ENCODE data around the gene ANKRD22. TPM values are rescaled to one million over a fixed set of nuclear protein-coding genes. Genes with fewer than 3 reads are reported as not detected.
"Not testable (repeated sequence)": the region's sequence is repeated elsewhere in the genome, so short reads cannot be mapped to it uniquely, and the experiment has no call there.

The ANKRD22 gene
- total RNA-seq, 3 donors from 2014 or later, result 0.24 TPM; not detected in 2

DNA sequence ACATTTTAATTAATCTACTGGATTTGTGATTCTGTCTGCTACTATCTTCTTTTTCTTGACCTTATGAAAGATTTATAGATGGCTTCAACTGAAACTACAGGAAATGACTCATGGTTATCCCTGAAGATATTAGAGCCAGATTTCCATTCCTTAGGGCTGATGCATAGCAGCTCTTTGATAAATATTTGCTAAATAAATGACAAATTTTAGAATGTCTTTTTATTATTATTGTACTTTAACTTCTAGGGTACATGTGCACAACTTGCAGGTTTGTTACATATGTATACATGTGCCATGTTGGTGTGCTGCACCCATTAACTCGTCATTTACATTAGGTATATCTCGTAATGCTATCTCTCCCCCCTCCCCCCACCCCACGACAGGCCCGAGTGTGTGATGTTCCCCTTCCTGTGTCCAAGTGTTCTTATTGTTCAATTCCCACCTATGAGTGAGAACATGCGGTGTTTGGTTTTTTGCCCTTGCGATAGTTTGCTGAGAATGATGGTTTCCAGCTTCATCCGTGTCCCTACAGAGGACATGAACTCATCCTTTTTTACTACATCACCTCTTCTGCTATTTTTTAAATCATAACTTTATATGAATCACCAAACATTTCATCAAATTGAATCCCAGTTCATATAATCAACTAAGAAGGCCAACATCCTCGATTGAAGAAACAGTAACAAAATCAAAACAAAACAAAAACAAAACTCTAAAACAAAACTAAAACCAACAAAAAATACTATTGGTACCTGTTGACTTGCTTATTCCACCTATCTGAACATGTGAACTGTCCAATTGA, 31.2 kb upstream of the ANKRD22 start:
- ATAC-seq; H3K9me3 Mint-ChIP-seq; H3K36me3 Mint-ChIP-seq (ENCODE audit: insufficient read depth); DNase-seq; H3K27me3 Mint-ChIP-seq (ENCODE audit: low read depth): not testable (repeated sequence)
- Mint-ChIP-seq H3K4me3 (peak overlapping the region; percentile 95), H3K4me1 (ENCODE audit: low read depth) (peaks cover 80% of the 10 kb centered on the region)

DNA sequence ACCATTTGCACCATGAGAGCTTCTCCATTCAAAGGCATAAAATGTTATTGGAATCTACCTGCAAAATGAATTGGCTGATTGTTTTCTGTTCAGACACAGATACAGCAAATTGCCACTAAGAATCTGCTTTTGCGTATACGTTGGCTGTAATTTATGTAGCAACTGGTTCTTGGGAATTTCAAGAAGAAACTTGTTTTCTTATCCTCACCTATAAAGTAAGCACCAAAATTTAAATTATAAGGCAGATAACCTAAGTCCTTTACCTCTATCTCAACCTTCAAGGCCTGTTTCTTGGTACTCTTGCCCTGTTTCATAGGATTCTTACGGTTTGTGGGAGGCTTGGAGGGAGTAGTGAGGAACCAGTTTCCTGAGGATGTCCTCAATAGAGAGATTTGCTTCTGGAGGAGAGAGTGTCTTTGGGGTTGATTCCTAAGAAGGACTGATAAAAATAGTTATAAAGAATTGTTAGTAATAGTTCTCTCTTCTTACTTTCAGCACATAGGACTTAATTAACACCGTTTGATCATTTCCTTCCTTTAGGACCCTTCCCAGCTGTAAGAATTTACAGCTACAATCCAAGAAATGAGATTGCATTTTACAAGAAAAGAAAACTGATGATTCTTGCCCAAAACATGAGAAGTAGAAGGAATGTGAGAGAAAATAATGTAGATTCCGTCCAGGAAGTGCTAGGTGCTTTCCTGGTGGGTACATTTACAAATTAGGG, 30.4 kb upstream of the ANKRD22 start:
- Mint-ChIP-seq H3K36me3 (ENCODE audit: insufficient read depth) (no peaks in the 10 kb centered on the region), H3K4me1 (ENCODE audit: low read depth) (peaks cover 75% of the 10 kb centered on the region), H3K27me3 (ENCODE audit: low read depth) (no peaks in the 10 kb centered on the region), H3K4me3 (peak overlapping the region; percentile 95), H3K9me3 (no peaks in the 10 kb centered on the region)
- ATAC-seq, result no peak
- DNase-seq, result no peak

DNA sequence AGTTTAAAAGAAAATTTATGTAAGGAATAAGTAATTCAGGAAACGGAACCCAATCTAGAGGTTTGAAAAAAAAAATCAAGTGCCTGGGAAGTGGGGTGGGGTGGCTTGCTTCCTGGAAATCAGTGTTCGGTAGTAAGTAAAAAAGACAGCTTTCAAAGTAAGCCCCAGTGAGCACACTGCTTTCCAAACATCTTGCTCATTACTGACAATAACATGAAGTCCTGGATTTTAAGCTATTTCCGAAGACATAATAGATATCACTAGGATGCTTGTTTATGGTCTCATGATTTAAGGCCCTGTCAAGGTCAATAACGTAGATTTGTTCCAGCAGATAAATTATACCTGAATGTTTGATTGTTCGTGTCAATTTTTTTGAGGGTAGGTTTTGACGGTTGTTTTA, 29.7 kb upstream of the ANKRD22 start:
- H3K36me3 Mint-ChIP-seq (ENCODE audit: insufficient read depth), result no peaks in the 10 kb centered on the region
- no peak for ATAC-seq
- peak overlapping the region; percentile 95 for H3K4me3 Mint-ChIP-seq
- no peaks in the 10 kb centered on the region for H3K27me3 Mint-ChIP-seq (ENCODE audit: low read depth)
- H3K9me3 Mint-ChIP-seq, result no peaks in the 10 kb centered on the region
- H3K4me1 Mint-ChIP-seq (ENCODE audit: low read depth), result peaks cover 70% of the 10 kb centered on the region
- no peak for DNase-seq

DNA sequence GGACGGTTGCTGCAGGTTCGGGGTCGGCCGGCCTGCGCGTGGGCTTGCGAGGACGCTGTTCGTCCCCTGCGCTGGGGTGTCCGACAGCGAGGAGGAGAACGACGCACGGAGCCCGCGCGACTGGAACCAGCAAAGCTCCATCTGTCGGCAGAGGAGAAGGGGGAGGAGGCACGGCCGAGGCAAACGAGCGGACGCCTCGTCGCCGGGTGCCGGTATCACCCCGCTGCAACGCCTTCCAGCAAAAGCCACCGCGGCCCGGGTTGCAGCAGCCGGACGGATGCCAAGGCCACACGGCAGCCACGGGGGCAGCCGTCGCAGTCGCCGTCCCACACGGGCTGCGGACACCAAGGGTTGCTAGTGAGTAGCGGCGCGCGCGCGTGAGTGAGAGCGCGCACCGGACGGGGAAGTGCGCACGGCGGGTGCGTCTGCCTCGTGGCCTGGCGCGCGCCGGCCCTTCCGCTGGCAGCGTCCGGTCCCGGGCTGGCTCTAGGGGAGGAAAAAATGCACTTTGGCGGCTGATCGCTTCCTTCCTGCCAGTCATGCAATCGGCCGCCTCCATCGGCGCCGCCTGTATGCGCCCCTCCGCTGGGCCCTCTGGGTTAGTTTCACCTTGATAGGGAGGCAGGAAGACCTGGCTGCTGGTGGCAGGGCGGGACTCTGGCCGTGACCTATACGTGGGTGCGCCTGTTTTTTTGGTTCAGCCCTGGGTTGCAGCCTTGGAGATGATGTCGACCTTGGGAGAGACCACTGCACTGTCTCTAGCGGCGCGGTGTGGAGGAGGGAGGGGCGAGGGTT, 28.8 kb upstream of the ANKRD22 start:
- Mint-ChIP-seq H3K4me3 (peak overlapping the region; percentile 95), H3K27me3 (ENCODE audit: low read depth) (no peaks in the 10 kb centered on the region), H3K4me1 (ENCODE audit: low read depth) (peaks cover 62% of the 10 kb centered on the region), H3K9me3 (no peaks in the 10 kb centered on the region), H3K36me3 (ENCODE audit: insufficient read depth) (no peaks in the 10 kb centered on the region)
- ATAC-seq, result peak; percentile 82 to 83
- DNase-seq, result peak; percentile 52

DNA sequence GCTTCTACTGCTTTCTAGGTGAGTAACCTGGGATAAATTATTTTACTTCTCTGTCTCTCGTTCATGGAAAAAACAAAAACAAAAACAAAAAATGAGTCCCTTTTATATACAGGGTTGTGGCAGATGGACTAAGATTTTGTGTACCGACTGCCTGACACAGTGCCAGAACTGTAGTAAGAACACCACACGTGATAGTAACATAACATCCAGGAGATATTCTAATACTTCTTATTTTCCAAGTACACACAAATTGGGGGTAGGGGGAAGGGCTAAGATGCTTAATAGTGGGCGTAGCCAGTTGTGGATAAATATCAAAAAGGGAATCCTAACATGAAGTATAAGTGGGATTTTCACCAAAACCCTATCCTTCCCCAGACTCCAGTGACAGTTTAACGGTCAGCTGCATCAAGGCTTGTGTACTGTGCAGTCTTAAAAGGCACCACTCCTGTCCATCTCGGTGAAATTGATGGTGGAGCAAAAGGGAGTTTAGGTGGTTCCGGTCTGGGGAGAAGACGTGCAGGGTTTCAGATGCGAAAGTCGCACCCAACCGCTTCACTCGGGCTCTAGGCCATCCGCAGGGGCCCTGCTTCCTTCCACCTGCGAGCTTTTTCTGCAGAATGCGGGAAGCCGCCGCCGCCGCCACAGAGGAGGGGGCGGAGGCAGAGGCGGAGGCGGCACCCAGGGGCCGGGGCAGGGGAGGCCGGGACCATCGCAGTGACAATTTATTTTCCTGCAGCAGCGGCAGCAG, 28.1 kb upstream of the ANKRD22 start, which contains the start of gene STAMBPL1:
STAMBPL1 (plus strand) TSS at position 712 of the 748 bp plus-strand sequence. CDS start 21,464 bp downstream, outside the sequence.
- no peaks in the 10 kb centered on the region for H3K9me3 Mint-ChIP-seq
- peak; percentile 70 to 74 for ATAC-seq
- H3K4me1 Mint-ChIP-seq (ENCODE audit: low read depth), result peaks cover 55% of the 10 kb centered on the region
- H3K4me3 Mint-ChIP-seq, result peak within 1 kb of the TSS; percentile 95
- H3K36me3 Mint-ChIP-seq (ENCODE audit: insufficient read depth), result no peaks in the 10 kb centered on the region
- no peaks in the 10 kb centered on the region for H3K27me3 Mint-ChIP-seq (ENCODE audit: low read depth)
- peak; percentile 66 for DNase-seq

DNA sequence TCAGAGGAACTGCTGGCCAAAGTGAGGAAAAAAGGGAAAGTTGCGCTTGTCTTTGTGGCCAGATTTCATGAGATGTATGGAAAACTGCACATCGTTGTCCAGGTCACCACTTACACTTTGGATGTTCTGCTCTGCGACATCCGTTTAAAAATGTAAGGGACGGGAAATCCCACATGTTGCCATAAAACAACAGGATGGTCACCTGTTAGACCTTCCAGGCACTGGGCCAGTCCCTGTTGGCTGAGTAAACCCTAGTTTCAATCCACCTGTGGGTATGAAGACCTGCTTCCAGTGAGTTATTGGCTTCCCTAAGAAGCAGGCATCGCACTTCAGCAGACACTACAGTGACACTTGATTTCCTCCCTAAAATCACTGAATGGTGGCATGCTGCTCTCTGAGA, 25.7 kb upstream of the ANKRD22 start:
- no peak for DNase-seq
- Mint-ChIP-seq H3K4me3 (no peak overlapping the region), H3K27me3 (ENCODE audit: low read depth) (no peaks in the 10 kb centered on the region), H3K36me3 (ENCODE audit: insufficient read depth) (no peaks in the 10 kb centered on the region), H3K9me3 (no peaks in the 10 kb centered on the region), H3K4me1 (ENCODE audit: low read depth) (peaks cover 32% of the 10 kb centered on the region)
- ATAC-seq, result no peak

DNA sequence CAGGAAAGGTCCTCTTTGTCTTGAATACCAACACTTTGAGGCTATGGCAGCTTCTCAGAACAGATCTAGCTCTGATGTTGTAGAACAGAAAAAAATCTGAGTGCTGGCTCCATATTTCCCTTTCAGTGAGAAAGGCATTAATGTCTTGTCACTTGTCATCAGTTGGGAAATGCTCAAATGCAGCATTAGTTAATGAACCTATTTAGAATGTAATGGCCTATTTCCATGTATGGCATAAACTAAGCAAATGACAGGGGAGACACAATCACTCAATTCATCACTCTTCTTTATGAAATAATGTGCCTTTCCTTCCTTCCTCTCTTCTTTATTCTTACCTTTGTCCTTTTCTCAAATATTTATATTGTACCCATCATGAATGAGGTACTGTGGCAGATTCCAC, 23.4 kb upstream of the ANKRD22 start:
- H3K4me3 Mint-ChIP-seq, result no peak overlapping the region
- H3K36me3 Mint-ChIP-seq (ENCODE audit: insufficient read depth), result no peaks in the 10 kb centered on the region
- H3K4me1 Mint-ChIP-seq (ENCODE audit: low read depth), result peaks cover 21% of the 10 kb centered on the region
- H3K27me3 Mint-ChIP-seq (ENCODE audit: low read depth), result no peaks in the 10 kb centered on the region
- H3K9me3 Mint-ChIP-seq, result no peaks in the 10 kb centered on the region
- DNase-seq, result no peak
- ATAC-seq, result no peak

DNA sequence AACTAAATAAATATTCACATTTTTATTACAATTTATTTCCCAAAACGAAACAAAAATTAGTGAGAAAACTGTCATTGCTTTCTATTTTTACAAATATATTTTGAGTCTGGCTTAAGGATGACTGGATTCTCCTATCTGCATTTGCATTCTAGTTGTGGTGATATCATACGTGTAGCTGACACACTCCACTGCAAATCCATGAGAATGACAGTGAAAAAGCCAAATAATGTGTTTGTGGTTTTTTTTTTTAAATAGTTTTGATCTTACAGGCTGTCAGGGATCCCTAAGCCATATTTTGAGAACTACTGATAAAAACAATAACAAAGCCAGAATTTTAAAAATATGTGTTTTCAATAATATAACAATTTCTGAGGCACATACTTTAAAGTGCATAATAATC, 22.6 kb upstream of the ANKRD22 start:
- H3K4me3 Mint-ChIP-seq, result no peak overlapping the region
- H3K9me3 Mint-ChIP-seq, result no peaks in the 10 kb centered on the region
- DNase-seq (no peak), ATAC-seq (no peak)
- H3K27me3 Mint-ChIP-seq (ENCODE audit: low read depth), result no peaks in the 10 kb centered on the region
- no peaks in the 10 kb centered on the region for H3K36me3 Mint-ChIP-seq (ENCODE audit: insufficient read depth)
- peaks cover 14% of the 10 kb centered on the region for H3K4me1 Mint-ChIP-seq (ENCODE audit: low read depth)

DNA sequence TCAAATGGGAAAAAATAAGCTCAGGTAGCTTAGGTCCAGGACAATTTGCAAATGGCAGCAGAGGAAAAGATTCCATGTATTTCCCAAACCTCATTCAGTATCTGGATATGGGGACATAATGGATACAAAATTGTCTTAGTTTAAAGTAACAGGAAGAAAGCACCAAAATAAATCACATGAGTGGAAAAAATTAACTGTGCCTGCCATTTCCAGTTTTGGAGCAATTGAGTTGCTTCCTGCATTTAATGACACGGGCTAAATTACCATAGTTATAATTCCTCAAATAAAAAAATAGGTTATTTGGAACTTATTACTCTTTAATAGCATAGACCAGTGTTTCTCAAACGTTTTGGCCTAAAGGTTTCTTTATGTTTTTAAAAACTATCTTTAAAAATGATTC, 22.1 kb upstream of the ANKRD22 start:
- Mint-ChIP-seq H3K9me3 (no peaks in the 10 kb centered on the region), H3K4me3 (no peak overlapping the region), H3K36me3 (ENCODE audit: insufficient read depth) (no peaks in the 10 kb centered on the region), H3K4me1 (ENCODE audit: low read depth) (peaks cover 9% of the 10 kb centered on the region), H3K27me3 (ENCODE audit: low read depth) (no peaks in the 10 kb centered on the region)
- ATAC-seq, result no peak
- DNase-seq, result no peak

DNA sequence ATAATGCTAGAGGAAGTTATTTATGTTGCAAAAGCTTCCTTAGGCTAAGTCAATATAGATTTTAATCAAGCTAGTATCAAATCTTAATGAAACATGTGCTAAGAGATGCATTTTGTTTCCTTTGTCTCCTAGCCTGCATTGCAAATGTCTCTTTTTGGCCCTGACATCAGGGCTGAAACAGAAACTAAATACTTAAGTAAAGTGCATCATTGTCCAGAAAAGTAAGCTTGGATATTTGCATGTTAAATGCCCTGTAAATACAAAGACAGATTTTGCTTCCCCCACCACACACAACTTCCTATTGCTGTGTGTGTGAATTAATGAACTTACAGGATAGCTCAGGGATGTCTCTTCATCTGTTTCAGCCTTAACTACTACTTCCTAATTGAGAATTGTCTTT, 18.4 kb upstream of the ANKRD22 start:
- no peak overlapping the region for H3K4me3 Mint-ChIP-seq
- ATAC-seq (no peak), DNase-seq (no peak)
- no peaks in the 10 kb centered on the region for H3K36me3 Mint-ChIP-seq (ENCODE audit: insufficient read depth)
- H3K9me3 Mint-ChIP-seq, result no peaks in the 10 kb centered on the region
- H3K27me3 Mint-ChIP-seq (ENCODE audit: low read depth), result no peaks in the 10 kb centered on the region
- H3K4me1 Mint-ChIP-seq (ENCODE audit: low read depth), result no peaks in the 10 kb centered on the region

DNA sequence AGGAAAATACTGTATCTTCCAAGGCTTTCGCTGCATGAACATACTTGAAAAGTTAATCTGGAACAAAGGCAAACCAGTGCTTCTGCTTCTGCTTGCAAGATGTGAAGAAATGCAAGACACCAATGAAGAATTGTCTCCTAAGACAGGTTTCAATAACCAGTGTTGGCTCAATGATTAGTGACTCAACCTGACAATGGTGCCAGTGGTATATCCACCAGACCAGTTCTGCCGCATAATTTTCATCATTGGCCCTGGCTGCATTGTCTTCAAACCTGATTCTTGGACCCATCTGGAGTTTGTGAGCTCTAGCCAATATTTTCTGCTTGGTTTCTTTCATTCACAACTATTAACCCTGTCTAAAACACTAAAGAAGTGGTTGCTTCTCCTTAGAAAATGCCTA, 14.8 kb upstream of the ANKRD22 start:
- Mint-ChIP-seq H3K4me3 (no peak overlapping the region), H3K36me3 (ENCODE audit: insufficient read depth) (no peaks in the 10 kb centered on the region), H3K27me3 (ENCODE audit: low read depth) (no peaks in the 10 kb centered on the region), H3K4me1 (ENCODE audit: low read depth) (no peaks in the 10 kb centered on the region), H3K9me3 (no peaks in the 10 kb centered on the region)
- DNase-seq, result no peak
- ATAC-seq, result no peak

DNA sequence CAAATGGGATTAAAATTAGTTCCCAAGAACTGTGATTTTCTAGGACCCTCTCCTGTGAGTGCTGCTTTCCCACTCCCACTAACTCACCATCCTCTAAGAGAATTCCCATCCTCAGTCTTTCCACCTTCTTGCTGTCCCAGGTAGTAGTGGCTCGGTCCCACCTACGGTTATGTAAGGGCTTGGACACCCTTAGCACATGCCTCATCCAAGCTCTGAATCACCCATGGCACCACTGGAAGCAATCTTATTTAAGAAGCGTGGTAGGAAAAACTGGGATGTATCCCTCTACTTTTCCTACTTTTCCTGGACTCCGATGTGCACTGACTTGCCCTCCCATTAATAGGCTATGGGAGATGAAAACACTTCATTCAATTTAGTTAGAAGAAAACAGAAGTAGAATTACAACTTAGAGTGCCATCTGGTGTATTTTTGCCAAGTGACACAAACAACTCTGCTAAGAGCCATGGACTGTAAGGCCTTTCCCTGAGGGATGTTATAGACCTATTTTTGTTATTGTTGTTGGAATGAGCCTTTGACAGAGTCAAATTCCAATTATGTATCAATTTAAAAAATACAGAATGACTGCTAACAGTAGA, 13.7 kb upstream of the ANKRD22 start:
- no peaks in the 10 kb centered on the region for H3K9me3 Mint-ChIP-seq
- DNase-seq (no peak), ATAC-seq (no peak)
- no peak overlapping the region for H3K4me3 Mint-ChIP-seq
- no peaks in the 10 kb centered on the region for H3K36me3 Mint-ChIP-seq (ENCODE audit: insufficient read depth)
- H3K4me1 Mint-ChIP-seq (ENCODE audit: low read depth), result no peaks in the 10 kb centered on the region
- no peaks in the 10 kb centered on the region for H3K27me3 Mint-ChIP-seq (ENCODE audit: low read depth)

DNA sequence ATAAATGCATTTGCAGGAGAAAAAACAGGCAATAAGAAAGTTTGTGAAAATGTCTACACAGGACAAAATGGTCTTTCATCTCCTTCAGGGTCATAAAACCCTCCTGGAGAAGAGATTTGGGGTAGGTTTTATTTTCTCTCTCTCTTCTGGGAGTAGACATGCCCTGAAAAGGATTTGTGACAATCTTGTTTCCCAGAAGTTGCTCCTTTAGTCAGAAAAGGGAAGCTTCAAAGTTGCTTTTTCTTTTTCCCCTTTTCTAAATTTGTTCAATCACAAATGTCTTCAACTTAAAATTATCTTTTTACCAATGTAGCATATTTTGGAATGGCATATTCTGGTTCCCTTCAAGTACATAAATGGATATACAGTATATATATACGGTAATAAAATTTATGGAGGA, 9.4 kb upstream of the ANKRD22 start:
- Mint-ChIP-seq H3K36me3 (ENCODE audit: insufficient read depth) (no peaks in the 10 kb centered on the region), H3K4me3 (no peak overlapping the region), H3K4me1 (ENCODE audit: low read depth) (peaks cover 2% of the 10 kb centered on the region), H3K27me3 (ENCODE audit: low read depth) (no peaks in the 10 kb centered on the region), H3K9me3 (no peaks in the 10 kb centered on the region)
- ATAC-seq, result no peak
- no peak for DNase-seq
